SW480 (cell line): ENCODE data around the gene HECW1.
"Not testable (repeated sequence)": the region's sequence is repeated elsewhere in the genome, so short reads cannot be mapped to it uniquely, and the experiment has no call there.

Experiments used
- DNase-seq: peaks from one replicate; pipeline ENCODE4 v3.0.0-alpha.2; 2016; ENCODE audit warnings: low spot score

The HECW1 gene

GRCh38 chr7:43546231-43546630 lies 433.8 kb downstream of the HECW1 start:
- DNase-seq, result no peak

- no peak for DNase-seq
Observed at GRCh38 chr7:43550427-43550826, 438.0 kb downstream of the HECW1 start.

GRCh38 chr7:43552122-43552521 lies 439.7 kb downstream of the HECW1 start:
- DNase-seq, result no peak

GRCh38 chr7:43553999-43554398 lies 441.6 kb downstream of the HECW1 start:
- DNase-seq, result peak; percentile 79

GRCh38 chr7:43554423-43554822 lies 442.0 kb downstream of the HECW1 start:
- no peak for DNase-seq

GRCh38 chr7:43557831-43558495 lies 445.5 kb downstream of the HECW1 start:
- peak; percentile 38 for DNase-seq

- peak; percentile 19 for DNase-seq
Observed at GRCh38 chr7:43559171-43559945, 446.9 kb downstream of the HECW1 start.

GRCh38 chr7:43559946-43560335 lies 447.5 kb downstream of the HECW1 start:
- DNase-seq, result no peak

GRCh38 chr7:43560742-43561330 lies 448.4 kb downstream of the HECW1 start:
- no peak for DNase-seq

- DNase-seq, result no peak
Observed at GRCh38 chr7:43562383-43562782, 449.9 kb downstream of the HECW1 start.

GRCh38 chr7:43565786-43566185 lies 453.3 kb downstream of the HECW1 start:
- DNase-seq, result no peak

GRCh38 chr7:43568529-43568928 lies 456.1 kb downstream of the HECW1 start:
- no peak for DNase-seq

GRCh38 chr7:43569424-43569823 lies 457.0 kb downstream of the HECW1 start:
- DNase-seq, result peak; percentile 58

- DNase-seq, result no peak
Observed at GRCh38 chr7:43570688-43571365, 458.4 kb downstream of the HECW1 start.

- peak; percentile 97 for DNase-seq
Observed at GRCh38 chr7:43572516-43573049, 460.1 kb downstream of the HECW1 start.

- DNase-seq, result not testable (repeated sequence)
Observed at GRCh38 chr7:43573832-43574231, 461.4 kb downstream of the HECW1 start.

- no peak for DNase-seq
Observed at GRCh38 chr7:43575506-43575905, 463.1 kb downstream of the HECW1 start.

- DNase-seq, result no peak
Observed at GRCh38 chr7:43576241-43576640, 463.8 kb downstream of the HECW1 start.

- DNase-seq, result no peak
Observed at GRCh38 chr7:43577485-43577951, 465.1 kb downstream of the HECW1 start.

- peak; percentile 96 for DNase-seq
Observed at GRCh38 chr7:43582503-43583423, 470.3 kb downstream of the HECW1 start, which contains the start of gene STK17A. STK17A (plus strand) TSS chr7:43583108; CDS start chr7:43583244, 136 bp downstream.
